Transverse colon (tissue), 3 donors: ENCODE data around the gene NAT8.
"Not testable (repeated sequence)": the region's sequence is repeated elsewhere in the genome, so short reads cannot be mapped to it uniquely, and the experiment has no call there.

ENCODE experiments used
- CTCF ChIP-seq, 5 experiments: fragments of 200-600 bp in 3 of 5; fragments of 450-650 bp in 2 of 5; sonication (generic) in 3 of 5; IDR thresholded peaks; 1 replicate in 2 of 5; 2 replicates in 3 of 5; pipeline ENCODE4 v1.5.1; 2016 to 2017; ENCODE audit warnings: antibody characterized with exemption in 5 of 5, inconsistent platforms in 3 of 5, mild to moderate bottlenecking in 2 of 5, moderate library complexity in 1 of 5
- POLR2A ChIP-seq: fragments of 450-650 bp; IDR thresholded peaks from one replicate; pipeline ENCODE4 v1.6.1; 2016; ENCODE audit warnings: antibody characterized with exemption, mild to moderate bottlenecking, moderate library complexity

GRCh38 chr2:73684905-73685304 is 42.7 kb upstream of the NAT8 start:
- not testable (repeated sequence) for TF ChIP-seq POLR2A
- TF ChIP-seq CTCF (IDR thresholded peaks at IDR 0.05): peak in 3 of 5 experiments; percentile 13 to 20 (median 18)
